GM19463 (cell line): ENCODE measurements around the gene KLHL9.

Experiments used
- ATAC-seq: cut with Tn5 transposase; IDR thresholded peaks from one replicate; pipeline ENCODE4 v1.9.1; 2021; ENCODE audit warnings: mild to moderate bottlenecking, moderate library complexity; ENCODE audit not compliant: unreplicated experiment

The KLHL9 gene

DNA sequence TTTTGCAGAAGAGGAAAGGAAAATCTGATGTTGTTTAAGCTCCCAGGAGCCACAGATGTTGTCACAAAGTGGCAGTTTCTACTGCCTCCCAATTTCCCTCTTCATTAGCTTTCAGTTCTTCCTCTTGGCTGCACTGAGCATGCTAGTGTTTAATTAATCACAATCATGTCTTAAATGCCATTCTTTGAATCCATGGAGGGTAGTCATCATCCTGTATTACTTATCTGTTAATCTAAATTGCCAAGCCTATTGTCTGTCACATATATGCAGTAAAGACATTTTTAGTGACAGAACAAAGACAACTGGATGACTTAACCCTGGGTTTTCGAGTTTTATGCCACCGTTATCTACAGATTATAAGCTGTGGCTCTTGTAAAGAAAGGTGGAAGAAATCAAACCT is 14.7 kb downstream of the KLHL9 start:
- ATAC-seq = no peak

DNA sequence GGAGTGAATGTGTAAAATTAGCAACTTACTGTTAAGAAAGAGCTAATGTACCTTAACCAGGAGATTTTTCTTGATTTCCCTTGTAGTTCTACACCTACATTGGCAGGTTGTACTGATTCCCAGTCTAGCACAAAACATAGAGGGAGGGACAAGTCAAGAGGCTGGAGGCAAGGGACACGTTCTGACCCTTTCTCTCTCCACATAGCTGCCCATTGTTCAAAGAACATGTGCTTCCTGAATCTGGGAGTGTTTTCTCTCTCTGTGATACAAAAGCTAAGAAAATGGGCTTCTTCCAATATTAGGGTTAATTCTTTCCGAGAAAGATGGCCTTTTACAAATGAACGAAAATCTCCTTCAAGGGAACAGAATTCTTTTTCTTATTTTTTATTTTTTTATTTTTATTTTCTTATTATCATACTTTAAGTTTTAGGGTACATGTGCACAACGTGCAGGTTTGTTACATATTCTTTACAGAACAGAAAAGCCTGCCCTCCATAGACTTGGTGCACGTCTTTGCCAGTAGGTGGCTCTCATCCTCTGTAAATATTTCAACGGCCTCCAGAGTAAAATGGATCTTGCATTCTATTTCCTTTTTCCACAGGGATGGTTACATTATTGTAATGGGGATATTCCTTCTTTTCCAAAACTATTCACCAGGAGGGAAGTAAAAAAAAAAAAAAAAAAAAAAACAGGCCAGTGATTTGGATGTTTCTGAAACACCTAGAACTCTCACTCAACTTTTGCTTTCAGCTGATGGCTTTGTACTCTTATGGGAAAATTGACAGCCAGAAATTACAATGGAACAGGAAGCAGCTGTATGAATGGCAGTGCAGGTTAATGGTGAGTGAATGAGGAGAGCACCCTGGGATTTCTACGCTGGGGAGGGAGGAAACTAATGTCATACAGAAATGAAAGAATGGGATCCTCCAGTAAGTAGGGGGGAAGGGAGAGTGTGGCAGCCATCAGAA is 17.0 kb downstream of the KLHL9 start:
- no peak for ATAC-seq

DNA sequence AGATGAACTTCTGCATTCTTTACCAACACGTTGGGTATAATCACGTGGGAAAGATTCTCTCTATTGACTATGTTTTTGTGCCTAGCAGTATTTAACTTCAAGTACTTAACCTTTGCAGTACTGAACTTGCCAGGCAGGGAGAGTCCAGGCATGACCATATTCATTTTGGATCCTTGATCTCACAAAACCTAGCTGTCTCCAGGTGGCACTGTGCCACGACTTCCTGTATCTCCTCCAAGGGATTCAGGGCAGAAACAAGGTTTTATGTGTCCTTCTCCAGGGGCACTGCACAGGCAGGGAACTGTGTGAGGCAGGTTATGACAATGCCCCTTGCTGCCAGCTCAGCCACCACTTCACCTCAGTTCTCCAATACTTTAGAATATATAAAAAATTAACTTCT is 18.3 kb downstream of the KLHL9 start:
- ATAC-seq = no peak

DNA sequence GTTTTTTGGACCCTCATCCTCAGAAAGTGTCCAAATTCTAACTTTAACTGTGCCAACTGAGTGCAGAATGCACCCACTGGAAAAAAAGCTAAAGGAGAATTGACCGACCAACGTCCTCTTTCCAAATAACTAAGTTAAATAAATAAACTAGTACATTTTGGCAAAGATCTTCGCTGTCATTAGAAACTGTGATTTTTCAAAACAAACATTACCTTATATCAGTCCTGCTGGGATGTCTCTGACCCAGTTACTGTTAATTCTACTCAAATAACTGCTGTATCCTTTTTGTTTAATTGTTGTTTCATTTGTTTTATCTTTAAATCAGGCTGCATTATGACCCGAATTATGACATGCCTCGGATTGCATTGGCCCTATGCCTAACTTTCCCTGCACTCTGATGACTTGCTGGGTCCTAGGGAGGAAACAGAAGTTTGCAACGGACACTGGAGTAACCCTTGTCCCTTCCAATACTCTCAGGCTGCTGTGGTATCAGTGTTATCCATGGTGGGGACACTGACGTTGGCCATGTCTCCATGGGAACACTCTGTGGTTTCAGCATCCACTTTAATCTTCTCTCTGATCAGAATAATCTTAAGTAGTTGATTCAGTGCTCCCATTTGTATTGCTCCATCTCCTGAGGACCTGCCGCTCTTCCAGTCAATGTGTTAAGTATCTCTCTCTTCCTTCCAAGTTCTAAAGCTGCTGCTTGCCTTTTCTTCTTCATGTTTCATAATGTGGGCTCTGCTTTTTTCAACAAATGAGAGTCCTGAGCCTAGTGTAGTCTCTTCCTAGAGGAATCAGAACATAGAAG is 19.0 kb downstream of the KLHL9 start:
- no peak for ATAC-seq

- no peak for ATAC-seq
Measured at GRCh38 chr9:21314152-21314551, 21.1 kb downstream of the KLHL9 start.

- no peak for ATAC-seq
Measured at GRCh38 chr9:21311889-21312288, 23.3 kb downstream of the KLHL9 start.

GRCh38 chr9:21305213-21305612 is 30.0 kb downstream of the KLHL9 start, which contains the start of gene IFNA5:
Gene IFNA5 (minus strand): TSS chr9:21305313. CDS start chr9:21305256, 57 bp downstream.
- ATAC-seq = no peak

DNA sequence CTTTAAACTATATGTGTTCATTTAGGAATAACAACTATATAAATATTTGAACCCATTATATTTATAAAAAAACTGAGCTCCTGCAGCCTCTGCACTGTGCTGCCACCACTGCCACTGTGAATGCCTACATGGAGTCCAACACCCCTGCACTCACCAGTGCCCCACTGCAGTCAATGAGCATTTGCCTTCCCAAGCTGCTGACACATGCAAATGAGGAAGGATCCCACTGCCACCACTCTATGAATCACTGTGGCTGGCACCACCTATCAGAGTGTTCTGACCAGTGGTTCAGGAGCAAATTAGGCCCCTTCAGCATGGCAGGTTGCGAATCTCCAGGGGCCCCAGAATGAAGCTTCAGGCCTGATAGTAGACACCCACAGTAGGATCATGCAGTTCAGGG is 39.2 kb downstream of the KLHL9 start:
- ATAC-seq = peak; percentile 31

- peak; percentile 74 for ATAC-seq
Measured at GRCh38 chr9:21294904-21295538, 40.2 kb downstream of the KLHL9 start.

- ATAC-seq = peak; percentile 67
Measured at GRCh38 chr9:21294364-21294774, 40.8 kb downstream of the KLHL9 start.

- ATAC-seq = no peak
Measured at GRCh38 chr9:21289848-21290247, 45.4 kb downstream of the KLHL9 start.

DNA sequence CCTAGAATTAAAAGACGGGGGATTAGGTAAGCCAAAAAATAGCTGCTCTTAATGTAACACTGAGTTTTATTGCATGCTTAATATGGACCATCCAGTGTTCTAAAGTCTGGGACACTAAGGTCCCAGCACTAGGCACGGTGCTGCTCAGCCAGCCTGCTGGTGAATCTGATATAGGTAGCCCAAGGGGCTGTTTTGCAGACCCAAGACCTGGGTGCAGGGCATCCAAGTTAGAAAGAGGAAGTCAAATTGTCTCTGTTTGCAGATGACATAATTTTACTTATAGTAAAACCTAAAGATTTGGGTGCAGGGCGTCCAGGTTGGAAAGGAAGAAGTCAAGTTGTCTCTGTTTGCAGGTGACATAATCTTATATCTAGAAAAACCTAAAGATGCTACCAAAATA is 47.9 kb downstream of the KLHL9 start:
- ATAC-seq = no peak

DNA sequence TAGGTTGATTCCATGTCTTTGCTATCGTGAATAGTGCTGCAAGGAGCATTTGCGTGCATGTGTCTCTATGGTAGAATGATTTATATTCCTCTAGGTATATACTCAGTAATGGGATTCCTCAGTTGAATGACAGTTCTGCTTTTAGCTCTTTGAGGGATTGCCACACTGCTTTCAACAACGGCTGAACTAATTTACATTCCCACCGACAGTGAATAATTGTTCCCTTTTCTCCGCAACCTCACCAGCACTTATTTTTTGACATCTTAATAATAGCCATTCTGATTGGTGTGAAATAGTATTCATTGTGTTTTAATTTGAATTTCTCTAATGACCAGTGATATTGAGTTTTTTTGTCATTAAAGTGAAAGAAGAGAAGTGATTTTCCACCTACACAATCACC is 48.5 kb downstream of the KLHL9 start:
- ATAC-seq = no peak

- no peak for ATAC-seq
Measured at GRCh38 chr9:21286099-21286498, 49.1 kb downstream of the KLHL9 start.

DNA sequence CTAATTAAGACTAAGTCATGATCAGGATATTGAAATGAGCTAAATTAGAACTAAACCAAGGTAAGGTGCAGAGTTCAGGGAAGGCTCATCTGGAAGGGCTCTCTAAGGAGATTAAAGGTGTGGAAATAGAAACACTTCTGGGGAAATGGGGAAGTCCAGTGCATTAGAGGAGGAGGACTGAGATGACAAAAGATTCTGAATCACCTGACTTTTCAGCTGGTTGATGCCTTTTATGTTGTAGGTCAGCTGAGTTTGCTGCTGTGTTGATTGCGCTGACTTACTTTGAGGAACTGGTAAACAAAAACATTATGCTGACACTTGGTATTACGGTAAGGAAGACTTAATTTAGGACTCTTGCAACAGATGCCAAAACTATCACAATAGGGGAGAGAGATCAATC is 53.9 kb downstream of the KLHL9 start:
- ATAC-seq = no peak
